Fibroblast of lung (primary cell): ENCODE results near the gene RPS26. TPM values are rescaled to one million over a fixed set of nuclear protein-coding genes. Genes with fewer than 3 reads are reported as not detected.

Experiments
- DNase-seq, 2 donors: peaks; one replicate each; pipeline versions ENCODE4 v3.0.0 to v3.0.0-alpha.2; 2010; ENCODE audit warnings: low read depth in 2 of 2
- H2AFZ ChIP-seq: 2 replicates; pipeline ENCODE4 v1.5.1; 2012; ENCODE audit warnings: low read length, control low read depth, inconsistent platforms
- H3K27ac ChIP-seq: 2 replicates; pipeline ENCODE4 v1.5.1; 2011; ENCODE audit warnings: low read length, control low read depth; ENCODE audit not compliant: insufficient read depth
- H3K27me3 ChIP-seq: 2 replicates; pipeline ENCODE4 v1.5.1; 2011; ENCODE audit warnings: mild to moderate bottlenecking, low read length; ENCODE audit not compliant: control insufficient read depth, insufficient read depth
- H3K36me3 ChIP-seq: 2 replicates; pipeline ENCODE4 v1.5.1; 2011; ENCODE audit warnings: low read length; ENCODE audit not compliant: control insufficient read depth, insufficient read depth
- H3K4me1 ChIP-seq: 2 replicates; pipeline ENCODE4 v1.5.1; 2011; ENCODE audit warnings: low read length; ENCODE audit not compliant: control insufficient read depth, insufficient read depth; ENCODE audit errors: extremely low read depth
- H3K4me2 ChIP-seq: 2 replicates; pipeline ENCODE4 v1.5.1; 2011; ENCODE audit warnings: low read length, control low read depth; ENCODE audit not compliant: insufficient read depth; ENCODE audit errors: extremely low read depth
- H3K4me3 ChIP-seq, 4 experiments: fragments of 200-600 bp in 1 of 4; sonication (generic) in 1 of 4; replicated peaks in 1 of 4; 2 replicates each; pipeline ENCODE4 v1.5.1; 2011 to 2016; ENCODE audit warnings: low read length in 4 of 4, low read depth in 3 of 4, mild to moderate bottlenecking in 3 of 4, control low read depth in 2 of 4, inconsistent platforms in 1 of 4, mixed read lengths in 1 of 4; ENCODE audit not compliant: insufficient read depth in 1 of 4; ENCODE audit errors: control extremely low read depth in 1 of 4
- H3K79me2 ChIP-seq: 2 replicates; pipeline ENCODE4 v1.5.1; 2012; ENCODE audit warnings: mild to moderate bottlenecking, low read length, inconsistent platforms; ENCODE audit not compliant: control insufficient read depth, insufficient read depth
- H3K9ac ChIP-seq: 2 replicates; pipeline ENCODE4 v1.5.1; 2011; ENCODE audit warnings: mild to moderate bottlenecking, low read length, control low read depth; ENCODE audit not compliant: insufficient read depth
- H3K9me3 ChIP-seq: 2 replicates; pipeline ENCODE4 v1.5.1; 2012; ENCODE audit warnings: low read depth, low read length; ENCODE audit not compliant: control insufficient read depth, insufficient read depth
- H4K20me1 ChIP-seq: 2 replicates; pipeline ENCODE4 v1.5.1; 2011; ENCODE audit warnings: low read length; ENCODE audit not compliant: control insufficient read depth, insufficient read depth; ENCODE audit errors: extremely low read depth
- CTCF ChIP-seq, 2 donors: IDR thresholded peaks in 1 of 2; conservative IDR thresholded peaks in 1 of 2; 1 replicate in 1 of 2; 2 replicates in 1 of 2; pipeline ENCODE4 v1.5.1; 2011 to 2012; ENCODE audit warnings: low read length in 2 of 2, control low read depth in 1 of 2, inconsistent platforms in 1 of 2, low read depth in 1 of 2, mild to moderate bottlenecking in 1 of 2
- EZH2 ChIP-seq: IDR thresholded peaks from 2 replicates; pipeline ENCODE4 v1.5.1; 2012; ENCODE audit warnings: low read length, control low read depth, mild to moderate bottlenecking; ENCODE audit errors: missing control alignments
- polyA plus RNA-seq, 2 donors: library from polyadenylated mRNA; depleted of rRNA in 1 of 2; stranded (reverse) in 1 of 2; unstranded in 1 of 2; fragments of >200 nt; gene quantifications; 2 replicates each; pipeline ENCODE4 v1.2.1, GENCODE V29; 2011 to 2012; ENCODE audit warnings: missing spikeins in 1 of 2
- total RNA-seq: library from RNA; depleted of rRNA; stranded (reverse); fragments of >200 nt; gene quantifications from 2 replicates; pipeline ENCODE4 v1.2.1, GENCODE V29; 2014

RPS26 gene
- total and polyA plus RNA-seq, 2 donors (not counting 1 experiment from before 2014, with no cell fraction given), result 86.2 to 739 TPM

DNA sequence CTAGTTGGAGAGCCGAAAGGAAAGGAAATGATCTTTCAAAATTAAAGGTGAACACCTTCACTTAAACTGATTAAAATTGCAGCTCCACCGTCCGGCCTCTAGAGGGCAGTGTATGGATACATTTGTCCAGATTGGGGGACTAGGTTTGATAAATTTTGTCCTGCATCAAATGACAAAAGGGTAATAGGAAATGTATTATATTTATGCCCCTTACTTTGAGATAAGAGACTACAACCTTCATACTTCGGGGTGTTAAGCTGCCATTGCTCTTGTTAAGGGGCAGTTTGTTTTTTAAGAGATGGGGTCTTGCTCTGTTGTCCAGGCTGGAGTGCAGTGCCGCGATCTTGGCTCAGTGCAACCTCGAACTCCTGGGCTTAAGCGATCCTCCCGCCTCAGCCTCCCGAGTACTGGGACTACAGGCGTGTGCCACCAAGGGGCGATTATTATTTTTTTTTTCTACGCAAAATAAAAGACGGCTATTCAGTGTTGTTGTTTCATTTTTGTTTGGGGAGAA, 45.5 kb upstream of the RPS26 start:
- Histone ChIP-seq H3K4me3 (peak overlapping the region; percentile 65 to 97 (median 93)), H4K20me1 (no peaks in the 10 kb centered on the region), H3K27ac (peak overlapping the region; percentile 11), H3K79me2 (peaks cover 2% of the 10 kb centered on the region), H3K9me3 (no peaks in the 10 kb centered on the region), H3K4me1 (no peaks in the 10 kb centered on the region), H3K27me3 (no peaks in the 10 kb centered on the region), H3K4me2 (peak overlapping the region; percentile 84), H2AFZ (no peak overlapping the region), H3K9ac (no peak overlapping the region), H3K36me3 (peaks cover 2% of the 10 kb centered on the region)
- DNase-seq, result peak; percentile 42 to 79
- TF ChIP-seq EZH2 (no peak), CTCF (conservative IDR thresholded peaks at IDR 0.05 in 1 of 2, IDR thresholded peaks at IDR 0.05 in 1 of 2; ENCODE audit: low read depth in 1 of 2, low read length in 2 of 2) (peak; percentile 84 to 85)

DNA sequence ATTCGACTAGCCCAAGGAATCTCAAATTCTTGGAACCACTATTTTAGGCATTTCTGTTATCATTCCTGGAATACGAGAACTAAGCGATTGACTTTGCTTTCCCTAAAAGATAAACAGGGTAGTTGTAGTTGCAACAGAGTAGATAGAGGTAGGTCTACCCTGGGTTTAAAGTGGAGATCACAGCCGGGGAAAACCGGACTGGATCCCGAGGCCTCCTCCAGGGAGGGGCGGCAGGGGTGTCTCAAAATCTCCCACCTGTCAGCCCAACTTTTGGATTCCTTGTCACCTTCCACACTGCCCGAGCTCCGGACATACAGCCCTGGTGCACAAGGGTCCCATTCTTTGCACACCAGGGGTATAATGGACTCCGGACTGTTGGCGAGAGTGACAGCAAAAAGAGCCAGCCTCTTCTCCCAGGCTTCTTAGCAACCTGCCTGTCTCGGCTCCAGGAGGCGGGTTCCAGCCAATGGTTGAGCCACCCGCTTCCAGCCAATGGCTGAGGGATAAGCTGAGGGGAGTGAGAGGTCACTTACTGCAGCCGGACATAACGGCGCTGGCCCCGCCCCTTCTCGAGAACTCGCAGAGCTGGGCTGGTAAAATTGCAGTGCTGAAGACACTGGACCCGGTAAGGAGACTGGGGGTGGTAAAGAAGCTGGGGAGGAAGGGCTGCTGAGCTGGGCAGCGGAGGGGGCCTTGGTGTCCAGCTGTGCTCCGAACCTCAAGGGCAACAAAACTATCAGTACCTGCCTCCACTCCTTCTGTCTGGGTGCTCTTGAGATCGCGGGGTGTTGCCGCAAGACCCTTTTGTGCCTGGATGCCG, 44.8 kb upstream of the RPS26 start, which contains the start of gene SUOX:
SUOX (plus strand) TSS at position 562 of the 820 bp plus-strand sequence. CDS start 4,946 bp downstream, outside the sequence.
- no peaks in the 10 kb centered on the region for H4K20me1 ChIP-seq

More for the DNA sequence above, 44.8 kb upstream of the RPS26 start, which contains the start of gene SUOX:
- peak within 1 kb of the TSS; percentile 51 for H3K27ac ChIP-seq
- peak within 1 kb of the TSS; percentile 96 for H3K4me2 ChIP-seq
- no peaks in the 10 kb centered on the region for H3K4me1 ChIP-seq
- TF ChIP-seq CTCF (conservative IDR thresholded peaks at IDR 0.05 in 1 of 2, IDR thresholded peaks at IDR 0.05 in 1 of 2; ENCODE audit: low read depth in 1 of 2, low read length in 2 of 2) (no peak), EZH2 (no peak)
- peak within 1 kb of the TSS; percentile 65 to 97 (median 93) for H3K4me3 ChIP-seq
- H3K27me3 ChIP-seq, result no peaks in the 10 kb centered on the region
- H2AFZ ChIP-seq, result peak within 1 kb of the TSS; percentile 79
- H3K9me3 ChIP-seq, result no peaks in the 10 kb centered on the region
- H3K9ac ChIP-seq, result peak within 1 kb of the TSS; percentile 60
- peaks cover 2% of the 10 kb centered on the region for H3K79me2 ChIP-seq
- DNase-seq, result peak; percentile 97 to 98
- no peaks in the 10 kb centered on the region for H3K36me3 ChIP-seq
